Measurements from ENCODE around the gene HRH2.

DNA sequence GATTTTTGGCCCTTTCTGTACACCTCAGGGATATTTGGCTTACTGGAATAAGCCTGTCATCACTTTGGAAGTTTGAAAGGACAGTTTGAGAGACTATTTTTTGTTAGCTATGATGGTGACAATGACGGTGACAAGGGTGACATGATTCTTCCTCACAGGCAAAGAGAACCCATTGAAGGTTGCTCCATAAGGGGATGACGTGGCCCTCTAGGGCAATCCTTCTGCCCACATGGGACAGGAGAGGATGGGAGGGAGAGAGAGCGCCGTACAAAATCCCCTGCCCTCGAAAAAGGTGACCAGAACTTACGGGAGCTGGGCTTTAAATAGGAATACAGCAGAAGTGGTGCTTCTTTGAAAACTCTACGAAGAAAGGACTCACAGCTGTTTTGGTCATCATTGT, 22.6 kb downstream of the HRH2 start:
- TF ChIP-seq POLR2A (conservative IDR thresholded peaks at IDR 0.05) = no peak
- no peak for TF ChIP-seq STAG1 (CRISPR knock-in tag; IDR thresholded peaks at IDR 0.05; ENCODE audit: borderline replicate concordance)
- TF ChIP-seq, protein P1, sequence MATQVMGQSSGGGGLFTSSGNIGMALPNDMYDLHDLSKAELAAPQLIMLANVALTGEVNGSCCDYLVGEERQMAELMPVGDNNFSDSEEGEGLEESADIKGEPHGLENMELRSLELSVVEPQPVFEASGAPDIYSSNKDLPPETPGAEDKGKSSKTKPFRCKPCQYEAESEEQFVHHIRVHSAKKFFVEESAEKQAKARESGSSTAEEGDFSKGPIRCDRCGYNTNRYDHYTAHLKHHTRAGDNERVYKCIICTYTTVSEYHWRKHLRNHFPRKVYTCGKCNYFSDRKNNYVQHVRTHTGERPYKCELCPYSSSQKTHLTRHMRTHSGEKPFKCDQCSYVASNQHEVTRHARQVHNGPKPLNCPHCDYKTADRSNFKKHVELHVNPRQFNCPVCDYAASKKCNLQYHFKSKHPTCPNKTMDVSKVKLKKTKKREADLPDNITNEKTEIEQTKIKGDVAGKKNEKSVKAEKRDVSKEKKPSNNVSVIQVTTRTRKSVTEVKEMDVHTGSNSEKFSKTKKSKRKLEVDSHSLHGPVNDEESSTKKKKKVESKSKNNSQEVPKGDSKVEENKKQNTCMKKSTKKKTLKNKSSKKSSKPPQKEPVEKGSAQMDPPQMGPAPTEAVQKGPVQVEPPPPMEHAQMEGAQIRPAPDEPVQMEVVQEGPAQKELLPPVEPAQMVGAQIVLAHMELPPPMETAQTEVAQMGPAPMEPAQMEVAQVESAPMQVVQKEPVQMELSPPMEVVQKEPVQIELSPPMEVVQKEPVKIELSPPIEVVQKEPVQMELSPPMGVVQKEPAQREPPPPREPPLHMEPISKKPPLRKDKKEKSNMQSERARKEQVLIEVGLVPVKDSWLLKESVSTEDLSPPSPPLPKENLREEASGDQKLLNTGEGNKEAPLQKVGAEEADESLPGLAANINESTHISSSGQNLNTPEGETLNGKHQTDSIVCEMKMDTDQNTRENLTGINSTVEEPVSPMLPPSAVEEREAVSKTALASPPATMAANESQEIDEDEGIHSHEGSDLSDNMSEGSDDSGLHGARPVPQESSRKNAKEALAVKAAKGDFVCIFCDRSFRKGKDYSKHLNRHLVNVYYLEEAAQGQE (IDR thresholded peaks at IDR 0.05; ENCODE audit: borderline replicate concordance) = no peak
- TF ChIP-seq, protein P1 (CRISPR knock-in tag; IDR thresholded peaks at IDR 0.05; ENCODE audit: low read depth) = no peak
- TF ChIP-seq, protein P2, sequence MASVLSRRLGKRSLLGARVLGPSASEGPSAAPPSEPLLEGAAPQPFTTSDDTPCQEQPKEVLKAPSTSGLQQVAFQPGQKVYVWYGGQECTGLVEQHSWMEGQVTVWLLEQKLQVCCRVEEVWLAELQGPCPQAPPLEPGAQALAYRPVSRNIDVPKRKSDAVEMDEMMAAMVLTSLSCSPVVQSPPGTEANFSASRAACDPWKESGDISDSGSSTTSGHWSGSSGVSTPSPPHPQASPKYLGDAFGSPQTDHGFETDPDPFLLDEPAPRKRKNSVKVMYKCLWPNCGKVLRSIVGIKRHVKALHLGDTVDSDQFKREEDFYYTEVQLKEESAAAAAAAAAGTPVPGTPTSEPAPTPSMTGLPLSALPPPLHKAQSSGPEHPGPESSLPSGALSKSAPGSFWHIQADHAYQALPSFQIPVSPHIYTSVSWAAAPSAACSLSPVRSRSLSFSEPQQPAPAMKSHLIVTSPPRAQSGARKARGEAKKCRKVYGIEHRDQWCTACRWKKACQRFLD (CRISPR knock-in tag; IDR thresholded peaks at IDR 0.05) = no peak
- TF ChIP-seq ZNF696 (CRISPR knock-in tag; conservative IDR thresholded peaks at IDR 0.05) = no peak
- TF ChIP-seq NFE2L1 (tag; IDR thresholded peaks at IDR 0.05; ENCODE audit: borderline replicate concordance, low read depth) = no peak
- no peak for TF ChIP-seq NFATC3 (IDR thresholded peaks at IDR 0.05)
